ENCODE data around the gene TBC1D14.

TBC1D14 gene

DNA sequence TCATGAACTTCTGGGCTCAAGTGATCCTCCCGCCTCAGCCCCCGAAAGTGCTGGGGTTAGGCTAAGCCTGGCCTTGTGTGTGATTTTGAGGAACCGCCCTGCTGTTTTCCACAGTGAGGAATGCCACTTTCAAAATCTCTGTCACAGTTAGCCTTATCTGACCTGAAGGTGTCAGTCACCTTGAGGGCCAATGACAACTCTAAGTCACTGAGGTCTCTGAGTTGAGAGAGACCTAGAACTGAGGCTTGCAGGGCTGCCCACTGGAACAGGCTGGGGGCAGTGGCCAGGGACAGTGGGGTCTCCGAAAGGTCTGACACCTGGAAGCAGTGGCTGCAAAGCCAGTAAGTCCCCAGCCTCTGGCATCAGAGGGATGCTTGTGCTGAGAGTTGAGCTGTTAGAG, 139.7 kb downstream of the TBC1D14 start:
- DNase-seq, result no peak

- no peak for DNase-seq
Measured at GRCh38 chr4:7049739-7050138, 140.1 kb downstream of the TBC1D14 start.

DNA sequence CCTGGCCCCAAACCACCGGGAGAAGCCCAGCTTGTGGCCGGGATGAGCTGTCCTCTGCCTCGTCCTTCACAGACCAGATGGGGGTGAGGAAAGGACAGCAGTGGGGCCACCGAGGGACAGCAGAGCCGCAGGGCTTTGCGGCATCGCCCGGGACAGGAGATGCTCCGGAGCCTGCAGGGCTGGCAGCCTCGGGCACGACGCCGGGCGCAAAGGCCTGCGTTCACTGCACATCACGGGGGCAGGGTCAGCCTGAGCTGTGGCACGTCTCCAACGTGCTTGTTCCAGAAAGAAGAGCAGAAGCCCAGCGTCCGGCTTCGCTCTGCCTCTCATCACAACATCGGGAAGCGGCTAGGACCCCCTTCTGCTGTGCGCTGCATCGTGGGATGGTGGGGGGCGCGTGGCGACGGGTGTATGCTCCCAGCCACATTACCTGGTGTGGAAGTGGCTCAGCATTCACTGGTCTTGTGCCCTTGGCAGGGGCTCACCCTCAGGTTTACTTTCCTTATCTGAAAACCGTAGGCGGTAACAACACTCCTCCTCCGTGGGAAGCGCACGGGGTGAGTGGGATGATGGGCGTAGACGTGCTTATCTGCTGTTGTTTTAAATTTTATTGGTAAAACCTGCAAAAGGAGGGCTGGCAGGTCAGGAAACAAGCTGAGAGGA, 141.0 kb downstream of the TBC1D14 start:
- no peak for DNase-seq

- DNase-seq, result no peak
Measured at GRCh38 chr4:7051144-7051495, 141.5 kb downstream of the TBC1D14 start.

DNA sequence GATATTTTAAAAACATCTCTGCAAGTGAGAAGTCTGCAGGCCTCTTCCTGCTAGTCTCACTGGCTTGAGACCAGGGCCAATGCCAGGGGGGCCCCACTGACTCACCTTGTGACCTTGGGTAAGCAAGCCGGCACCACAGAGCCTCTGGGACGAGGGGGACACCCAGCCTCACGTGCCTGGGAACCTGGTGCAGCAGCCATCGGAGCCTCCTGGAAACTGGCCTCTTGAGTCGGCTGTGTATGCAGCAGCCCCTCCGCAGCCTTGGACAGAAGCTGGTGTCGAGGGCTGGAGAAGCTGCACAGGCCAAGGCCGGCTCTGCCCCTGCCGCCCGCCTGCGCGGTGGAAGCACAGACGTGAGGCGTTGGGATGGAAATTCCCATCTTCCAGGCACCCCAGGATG, 142.3 kb downstream of the TBC1D14 start:
- no peak for DNase-seq

- DNase-seq, result no peak
Measured at GRCh38 chr4:7052313-7052712, 142.7 kb downstream of the TBC1D14 start.

- no peak for DNase-seq
Measured at GRCh38 chr4:7052923-7053715, 143.5 kb downstream of the TBC1D14 start.

DNA sequence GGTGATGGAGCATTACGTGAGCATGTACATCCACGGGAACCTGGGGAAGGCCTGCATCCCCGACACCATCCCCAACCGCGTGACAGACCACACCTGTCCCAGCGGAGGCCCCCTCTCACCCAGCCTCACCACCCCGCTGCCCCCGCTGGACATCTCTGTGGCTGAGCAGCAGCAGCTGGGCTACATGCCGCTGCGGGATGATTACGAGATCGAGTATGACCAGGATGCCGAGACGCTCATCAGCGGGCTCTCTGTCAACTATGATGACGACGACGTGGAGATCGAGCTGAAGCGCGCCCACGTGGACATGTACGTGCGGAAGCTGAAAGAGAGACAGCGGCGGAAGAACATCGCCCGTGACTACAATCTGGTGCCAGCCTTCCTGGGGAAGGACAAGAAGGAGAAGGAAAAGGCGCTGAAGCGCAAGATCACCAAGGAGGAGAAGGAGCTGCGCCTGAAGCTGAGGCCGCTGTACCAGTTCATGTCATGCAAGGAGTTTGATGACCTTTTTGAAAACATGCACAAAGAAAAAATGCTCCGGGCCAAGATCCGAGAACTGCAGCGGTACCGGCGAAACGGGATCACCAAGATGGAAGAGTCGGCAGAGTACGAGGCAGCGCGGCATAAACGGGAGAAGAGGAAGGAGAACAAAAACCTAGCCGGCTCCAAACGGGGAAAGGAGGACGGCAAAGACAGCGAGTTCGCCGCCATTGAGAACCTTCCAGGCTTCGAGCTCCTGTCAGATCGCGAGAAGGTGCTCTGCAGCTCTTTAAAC, 144.7 kb downstream of the TBC1D14 start:
- no peak for DNase-seq

GRCh38 chr4:7055111-7055989, 145.7 kb downstream of the TBC1D14 start:
- DNase-seq, result no peak

DNA sequence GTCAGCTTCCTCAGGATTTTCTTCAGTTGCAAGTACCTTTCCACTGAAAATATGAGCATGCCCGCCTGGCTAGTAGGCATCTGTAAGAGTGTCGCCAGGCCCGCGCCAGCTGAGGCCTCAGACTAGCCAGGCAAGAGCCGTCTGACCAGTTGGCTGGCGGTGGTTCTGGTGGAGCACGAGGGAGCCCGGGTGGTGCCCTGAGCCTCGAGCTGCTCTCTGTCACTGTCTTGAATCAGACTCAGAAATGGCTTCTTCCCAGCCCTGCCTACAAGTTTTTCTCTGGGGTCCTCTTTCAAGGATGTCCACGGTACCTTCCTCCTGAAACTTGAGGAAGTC, 146.3 kb downstream of the TBC1D14 start:
- DNase-seq, result no peak

DNA sequence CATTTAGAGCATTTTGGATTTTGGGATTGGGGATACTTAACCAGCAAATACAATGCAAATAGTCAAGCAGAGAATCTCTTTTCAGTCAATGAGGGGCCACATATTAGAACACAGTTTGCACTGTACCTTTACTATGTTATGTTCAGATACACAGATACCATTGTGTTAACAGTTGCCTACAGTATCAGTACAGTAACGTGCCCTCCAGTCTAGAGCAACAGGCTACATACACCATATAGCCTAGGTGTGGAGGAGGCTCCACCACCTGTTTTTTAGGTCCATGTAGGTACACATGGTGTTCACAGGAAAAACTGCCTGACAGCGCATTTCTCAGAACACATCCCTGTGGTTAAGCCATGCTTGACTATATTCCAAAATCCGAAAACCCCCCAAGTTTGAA, 149.2 kb downstream of the TBC1D14 start:
- no peak for DNase-seq

DNA sequence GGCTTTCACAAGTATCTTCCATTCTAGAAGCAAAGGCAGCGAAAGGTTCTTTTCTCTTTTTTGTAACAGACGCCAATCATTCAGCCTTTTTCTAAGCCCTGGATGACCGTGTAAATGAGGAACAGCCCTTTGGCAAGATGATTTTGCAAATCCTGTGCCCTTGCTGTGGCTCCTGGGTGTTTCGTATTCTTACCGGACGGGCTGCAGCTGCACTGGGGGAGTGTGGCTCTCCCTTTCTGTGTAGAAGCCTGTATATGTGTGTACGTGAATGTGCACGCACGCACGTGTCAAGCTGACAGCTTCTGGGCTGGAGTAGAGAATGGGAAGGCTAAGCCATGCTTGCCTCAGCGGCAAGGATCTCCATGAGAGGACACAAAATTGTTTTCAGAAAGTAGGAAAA, 150.0 kb downstream of the TBC1D14 start:
- no peak for DNase-seq

GRCh38 chr4:7060346-7061150, 150.9 kb downstream of the TBC1D14 start:
- no peak for DNase-seq

DNA sequence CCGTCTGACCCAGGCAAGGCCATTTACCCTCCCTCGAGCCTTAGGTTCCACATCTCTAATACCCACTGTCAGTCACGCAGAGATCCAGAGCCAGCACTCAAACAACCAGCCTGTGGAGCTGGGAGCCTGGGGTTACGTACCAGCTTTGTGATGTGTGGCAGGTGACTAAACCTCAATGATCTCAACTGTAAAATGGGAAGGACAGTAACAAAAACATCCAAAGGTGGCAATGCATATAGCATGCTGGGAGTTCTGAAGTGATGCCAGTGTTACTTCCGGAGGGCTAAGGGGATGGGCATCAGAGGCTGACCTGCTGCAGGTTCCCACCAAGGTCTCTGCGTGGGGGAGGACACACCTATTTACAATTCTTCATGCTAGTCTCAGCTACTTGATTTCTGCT, 152.2 kb downstream of the TBC1D14 start:
- DNase-seq, result no peak

DNA sequence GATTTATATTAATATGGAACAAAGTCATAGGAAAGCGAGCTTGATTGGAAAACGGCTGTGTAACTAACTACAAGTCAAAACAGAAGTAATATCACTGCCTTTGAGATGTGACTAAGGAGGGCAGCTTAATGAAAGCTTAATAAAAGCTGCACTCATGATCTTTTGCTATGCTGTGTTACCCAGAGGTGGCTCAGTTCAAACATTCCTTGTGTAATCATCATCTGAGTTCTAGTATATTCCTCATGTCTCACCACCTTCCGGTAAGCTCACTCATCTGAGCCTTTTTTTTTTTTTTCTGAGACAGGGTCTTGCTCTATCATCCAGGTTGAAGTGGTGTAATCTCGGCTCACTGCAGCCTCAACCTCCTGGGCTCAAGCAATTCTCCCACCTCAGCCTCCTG, 153.2 kb downstream of the TBC1D14 start:
- no peak for DNase-seq

DNA sequence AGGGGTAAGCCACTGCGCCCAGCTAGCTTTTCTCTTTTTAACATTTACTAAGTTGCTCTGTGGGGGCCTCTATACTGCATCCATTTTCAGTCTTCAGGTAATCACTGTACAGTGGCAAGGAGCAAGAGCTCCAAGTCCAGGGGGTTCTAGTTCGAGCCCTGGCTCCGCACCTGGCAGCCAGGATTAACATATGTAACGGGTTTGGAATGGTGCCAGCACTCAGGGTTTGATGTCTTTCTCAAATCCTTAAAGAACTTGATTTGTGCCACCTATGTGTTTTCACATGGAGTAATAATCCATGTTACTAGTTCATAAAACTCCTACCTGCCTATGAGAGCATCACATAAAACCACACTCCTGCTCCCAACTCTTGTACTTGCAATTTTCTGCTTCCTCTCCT, 153.7 kb downstream of the TBC1D14 start:
- DNase-seq, result no peak

DNA sequence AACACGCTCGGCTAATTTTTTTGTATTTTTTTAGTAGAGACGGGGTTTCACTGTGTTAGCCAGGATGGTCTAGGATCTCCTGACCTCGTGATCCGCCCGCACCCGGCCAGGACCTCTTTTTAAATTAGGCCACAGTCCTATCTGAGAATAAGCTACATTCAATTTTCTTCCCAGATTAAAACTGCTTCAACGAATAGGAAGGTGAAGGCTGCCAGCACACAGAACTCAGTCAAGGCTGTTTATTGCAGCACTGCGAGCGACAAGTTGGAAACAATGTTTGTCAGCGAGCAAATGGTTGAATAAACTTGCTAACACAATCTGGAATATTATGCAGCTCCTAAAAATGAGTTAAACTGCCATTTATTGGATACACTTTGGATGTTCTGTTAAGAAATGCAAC, 156.4 kb downstream of the TBC1D14 start:
- no peak for DNase-seq

DNA sequence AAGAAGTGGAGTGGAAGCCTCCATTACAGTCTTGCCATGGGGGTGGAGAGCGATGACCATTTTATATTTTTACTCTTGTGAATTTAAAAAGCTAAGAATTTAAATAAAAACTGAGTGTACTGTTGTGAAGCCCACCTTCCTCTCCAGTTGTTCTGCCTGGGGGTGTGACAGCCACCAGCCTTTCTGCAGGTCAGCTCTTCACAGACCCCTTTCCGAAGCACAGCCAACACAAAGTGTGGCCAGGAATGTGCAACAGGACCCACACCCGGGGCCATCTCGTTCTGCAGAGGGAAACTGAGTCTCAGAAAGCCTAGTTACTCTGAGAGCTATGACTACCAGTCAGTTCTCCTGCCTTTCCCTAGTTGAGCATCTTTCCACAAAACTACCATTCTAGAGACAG, 156.9 kb downstream of the TBC1D14 start:
- peak; percentile 52 for DNase-seq

- no peak for DNase-seq
Measured at GRCh38 chr4:7067126-7067451, 157.5 kb downstream of the TBC1D14 start.

DNA sequence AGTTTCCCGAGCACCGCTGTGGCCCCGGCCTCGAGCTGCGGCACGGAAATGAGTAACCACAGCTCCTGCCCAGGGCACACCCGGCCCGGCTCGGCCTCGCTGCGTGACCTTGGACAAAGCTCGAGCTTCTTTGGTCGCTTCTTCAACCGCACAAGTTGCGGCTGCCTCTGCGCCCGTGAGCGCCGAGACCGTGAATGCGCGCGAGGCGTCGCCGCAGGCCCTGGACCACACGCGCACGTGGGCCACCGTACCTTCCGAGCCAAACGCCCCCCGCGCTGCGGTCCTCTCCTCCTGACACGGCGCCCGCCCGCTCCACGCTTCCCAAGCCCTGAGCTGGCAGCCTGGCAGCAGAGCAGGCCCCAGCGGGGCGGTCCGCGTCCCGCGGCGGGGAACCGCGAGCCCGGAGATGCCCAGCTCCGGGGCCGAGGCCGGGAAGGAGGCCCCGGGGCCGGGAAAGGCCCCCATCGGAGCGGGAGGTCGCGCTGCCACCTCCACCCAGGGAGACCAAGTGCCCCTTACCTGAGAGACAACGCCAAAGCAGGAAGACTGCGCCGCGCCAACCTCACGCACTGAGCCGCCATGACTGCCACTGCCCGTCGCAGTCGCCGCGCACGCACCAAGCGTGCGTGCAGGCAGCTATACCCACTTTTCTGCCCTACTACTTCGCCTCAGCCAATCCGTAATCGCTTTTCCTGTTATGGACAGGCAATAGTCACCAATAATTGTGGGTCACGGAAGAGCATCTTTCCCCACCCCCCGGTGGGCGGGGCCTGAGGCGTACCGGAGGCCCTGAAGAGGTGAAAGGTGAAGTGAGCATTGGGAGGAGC, 158.0 kb downstream of the TBC1D14 start, which contains the start of gene GRPEL1:
Gene GRPEL1, minus strand, starts transcription at position 613 of the 827 bp plus-strand sequence. Its CDS starts 32 bp downstream, at position 581.
- DNase-seq, result peak; percentile 76

DNA sequence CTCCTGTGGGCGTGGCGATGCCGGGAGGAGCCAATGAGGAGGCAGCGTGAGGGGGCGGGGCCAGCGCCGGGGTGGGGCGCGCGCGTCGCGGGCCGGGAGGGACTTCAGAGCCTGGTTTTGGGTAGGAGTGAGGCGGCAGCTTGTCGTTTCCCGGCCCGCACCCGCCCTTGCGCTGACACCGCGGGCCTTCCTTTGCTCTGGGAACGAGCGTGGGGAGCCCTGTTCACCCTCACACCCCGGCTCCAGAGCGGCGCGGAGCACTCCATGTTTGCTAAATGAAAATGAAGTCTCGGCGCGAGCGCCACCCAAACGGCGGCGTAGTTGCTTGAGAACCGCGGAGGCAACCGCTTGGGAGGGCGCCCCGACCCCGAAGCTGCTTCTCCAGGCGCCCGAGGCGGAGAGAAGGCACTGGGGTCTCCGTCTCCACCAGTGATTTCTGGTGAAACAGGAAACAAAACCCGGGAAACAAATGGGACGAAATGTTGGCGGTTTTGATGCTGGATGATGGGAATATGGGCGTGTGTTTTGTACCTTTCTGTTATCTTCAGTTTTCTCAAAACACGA, 158.7 kb downstream of the TBC1D14 start:
- DNase-seq, result peak; percentile 100

Data from activated CD8-positive, alpha-beta memory T cell treated with anti-CD3 and anti-CD28 coated beads, Interleukin-2, amount 50 U/mL, for 48 hours (primary cell).